RWPE2 (cell line): ENCODE results near the gene TP73.

Experiments
- ATAC-seq: fragments of 200-7000 bp; cut with Tn5 transposase; 3 replicates; pipeline ENCODE4 v1.9.1; 2021; ENCODE audit warnings: low read depth
- DNase-seq: peaks from one replicate; pipeline ENCODE4 v3.0.0-alpha.2; 2020; ENCODE audit warnings: low spot score
- H3K27ac ChIP-seq: fragments of 450-650 bp; 2 replicates; pipeline ENCODE4 v1.5.1; 2017; ENCODE audit warnings: mild to moderate bottlenecking; ENCODE audit not compliant: poor library complexity, severe bottlenecking
- H3K27me3 ChIP-seq: fragments of 250-450 bp; sonication (Bioruptor Pico); 2 replicates; pipeline ENCODE4 v1.5.1; 2021; ENCODE audit warnings: mild to moderate bottlenecking, moderate library complexity; ENCODE audit not compliant: insufficient read depth, poor library complexity, severe bottlenecking
- H3K36me3 ChIP-seq: fragments of 250-450 bp; sonication (Bioruptor Pico); 2 replicates; pipeline ENCODE4 v1.5.1; 2020; ENCODE audit warnings: low read depth, mild to moderate bottlenecking, moderate library complexity
- H3K4me1 ChIP-seq: fragments of 250-450 bp; sonication (Bioruptor Pico); 2 replicates; pipeline ENCODE4 v1.5.1; 2021; ENCODE audit warnings: mild to moderate bottlenecking, moderate library complexity; ENCODE audit not compliant: insufficient read depth, poor library complexity, severe bottlenecking
- H3K4me3 ChIP-seq: fragments of 250-450 bp; sonication (Bioruptor Pico); 2 replicates; pipeline ENCODE4 v1.5.1; 2021; ENCODE audit warnings: mild to moderate bottlenecking, moderate library complexity; ENCODE audit not compliant: severe bottlenecking
- H3K9me3 ChIP-seq: fragments of 250-450 bp; sonication (Bioruptor Pico); 2 replicates; pipeline ENCODE4 v1.5.1; 2021; ENCODE audit warnings: mild to moderate bottlenecking, moderate library complexity; ENCODE audit not compliant: severe bottlenecking
- TF ChIP-seq, protein P1 (sequence below): fragments of 450-650 bp; IDR thresholded peaks from one replicate; pipeline ENCODE4 v1.5.1; 2017; ENCODE audit warnings: mild to moderate bottlenecking, moderate library complexity; ENCODE audit not compliant: poor library complexity, severe bottlenecking

Gene TP73

DNA sequence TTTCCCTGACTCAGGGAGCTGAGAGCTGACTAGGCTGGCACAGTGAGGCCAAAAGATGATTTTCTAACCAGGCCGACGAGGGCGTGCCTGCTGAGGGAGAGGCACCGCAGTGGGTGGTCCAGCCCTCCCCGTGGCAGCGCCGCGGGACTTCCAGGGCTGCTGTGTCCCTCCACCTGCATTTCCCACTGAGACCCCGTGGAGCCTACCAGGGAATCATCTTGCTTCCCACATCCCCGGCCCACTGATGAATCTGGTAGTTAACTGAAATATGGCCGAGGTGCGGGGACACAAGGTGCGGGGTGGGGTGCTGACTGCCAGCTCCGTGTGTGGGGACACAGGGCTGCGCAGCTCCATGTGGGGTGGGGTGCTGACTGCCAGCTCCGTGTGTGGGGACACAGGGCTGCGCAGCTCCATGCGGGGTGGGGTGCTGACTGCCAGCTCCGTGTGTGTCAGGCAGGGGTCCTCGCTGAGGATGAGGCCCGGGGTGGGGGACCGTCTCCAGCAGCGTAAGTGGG is 12.9 kb upstream of the TP73 start:
- H3K36me3 ChIP-seq: peaks cover 35% of the 10 kb centered on the region
- no peak overlapping the region for H3K4me3 ChIP-seq
- no peak for ATAC-seq
- no peak overlapping the region for H3K27ac ChIP-seq
- H3K4me1 ChIP-seq: no peaks in the 10 kb centered on the region
- no peaks in the 10 kb centered on the region for H3K27me3 ChIP-seq
- TF ChIP-seq, protein P1, sequence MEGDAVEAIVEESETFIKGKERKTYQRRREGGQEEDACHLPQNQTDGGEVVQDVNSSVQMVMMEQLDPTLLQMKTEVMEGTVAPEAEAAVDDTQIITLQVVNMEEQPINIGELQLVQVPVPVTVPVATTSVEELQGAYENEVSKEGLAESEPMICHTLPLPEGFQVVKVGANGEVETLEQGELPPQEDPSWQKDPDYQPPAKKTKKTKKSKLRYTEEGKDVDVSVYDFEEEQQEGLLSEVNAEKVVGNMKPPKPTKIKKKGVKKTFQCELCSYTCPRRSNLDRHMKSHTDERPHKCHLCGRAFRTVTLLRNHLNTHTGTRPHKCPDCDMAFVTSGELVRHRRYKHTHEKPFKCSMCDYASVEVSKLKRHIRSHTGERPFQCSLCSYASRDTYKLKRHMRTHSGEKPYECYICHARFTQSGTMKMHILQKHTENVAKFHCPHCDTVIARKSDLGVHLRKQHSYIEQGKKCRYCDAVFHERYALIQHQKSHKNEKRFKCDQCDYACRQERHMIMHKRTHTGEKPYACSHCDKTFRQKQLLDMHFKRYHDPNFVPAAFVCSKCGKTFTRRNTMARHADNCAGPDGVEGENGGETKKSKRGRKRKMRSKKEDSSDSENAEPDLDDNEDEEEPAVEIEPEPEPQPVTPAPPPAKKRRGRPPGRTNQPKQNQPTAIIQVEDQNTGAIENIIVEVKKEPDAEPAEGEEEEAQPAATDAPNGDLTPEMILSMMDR: no peak
- no peaks in the 10 kb centered on the region for H3K9me3 ChIP-seq
- DNase-seq: peak; percentile 43

DNA sequence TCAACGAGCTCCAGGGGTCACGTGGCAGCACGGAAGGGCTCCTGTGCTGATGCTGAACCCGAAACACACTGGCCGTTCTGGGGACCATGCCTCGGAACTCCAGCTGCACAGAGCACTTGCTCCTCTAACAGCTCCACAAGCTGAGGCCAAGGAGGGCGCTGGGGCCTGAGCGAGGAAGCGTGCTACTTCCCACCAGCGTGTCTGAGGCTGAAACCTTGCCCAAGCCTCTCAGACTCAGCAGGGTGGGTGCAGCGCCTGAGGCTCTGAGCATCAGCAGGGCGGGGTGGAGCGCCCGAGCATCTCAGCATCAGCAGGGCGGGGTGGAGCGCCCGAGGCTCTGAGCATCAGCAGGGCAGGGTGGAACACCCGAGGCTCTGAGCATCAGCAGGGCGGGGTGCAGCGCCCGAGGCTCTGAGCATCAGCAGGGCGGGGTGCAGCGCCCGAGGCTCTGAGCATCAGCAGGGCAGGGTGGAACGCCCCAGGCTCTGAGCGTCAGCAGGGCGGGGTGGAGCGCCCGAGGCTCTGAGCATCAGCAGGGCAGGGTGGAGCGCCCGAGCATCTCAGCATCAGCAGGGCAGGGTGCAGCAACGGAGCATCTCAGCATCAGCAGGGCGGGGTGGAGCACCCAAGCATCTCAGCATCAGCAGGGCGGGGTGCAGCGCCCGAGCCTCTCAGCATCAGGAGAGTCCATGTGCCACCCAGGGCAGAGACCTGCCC is 12.0 kb upstream of the TP73 start:
- Histone ChIP-seq H3K9me3 (no peaks in the 10 kb centered on the region), H3K4me1 (no peaks in the 10 kb centered on the region), H3K4me3 (no peak overlapping the region), H3K27me3 (no peaks in the 10 kb centered on the region), H3K27ac (no peak overlapping the region), H3K36me3 (peaks cover 32% of the 10 kb centered on the region)
- ATAC-seq (no peak), DNase-seq (no peak)
- TF ChIP-seq, protein P1: no peak

DNA sequence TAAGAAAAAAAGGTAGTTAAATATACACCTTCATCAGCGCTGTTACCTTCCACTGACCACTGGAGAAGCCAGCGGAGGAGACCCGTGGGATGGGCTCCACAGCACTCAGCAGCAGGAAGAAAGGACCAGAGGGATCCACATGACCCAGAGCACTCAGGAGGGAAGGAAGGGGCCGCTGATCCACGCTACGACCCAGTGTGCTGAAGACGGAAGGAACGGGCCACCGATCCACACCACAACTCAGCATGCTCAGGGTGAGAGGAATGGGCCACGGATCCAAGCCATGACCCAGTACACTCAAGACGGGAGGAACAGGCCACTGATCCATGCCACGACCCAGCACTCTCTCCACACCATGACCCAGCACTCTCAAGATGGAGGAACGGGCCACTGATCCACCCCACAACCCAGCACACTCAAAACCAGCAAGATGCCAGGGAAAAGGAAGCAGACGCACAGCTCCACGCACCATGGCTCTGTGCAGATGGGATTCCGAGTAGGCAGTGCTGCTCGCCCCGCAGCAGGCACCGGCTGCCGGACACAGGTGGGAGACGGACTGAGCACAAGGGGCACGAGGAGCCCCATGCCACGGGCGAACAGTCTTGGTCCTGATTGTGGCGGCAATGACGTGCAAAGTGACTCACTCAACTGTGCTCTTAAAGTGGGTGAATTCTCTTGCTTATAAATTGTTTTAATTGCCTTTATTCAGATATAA is 11.1 kb upstream of the TP73 start:
- H3K27me3 ChIP-seq: no peaks in the 10 kb centered on the region
- TF ChIP-seq, protein P1: no peak
- no peak overlapping the region for H3K27ac ChIP-seq
- no peaks in the 10 kb centered on the region for H3K9me3 ChIP-seq
- H3K36me3 ChIP-seq: peaks cover 30% of the 10 kb centered on the region
- no peaks in the 10 kb centered on the region for H3K4me1 ChIP-seq
- H3K4me3 ChIP-seq: no peak overlapping the region
- DNase-seq (no peak), ATAC-seq (no peak)

DNA sequence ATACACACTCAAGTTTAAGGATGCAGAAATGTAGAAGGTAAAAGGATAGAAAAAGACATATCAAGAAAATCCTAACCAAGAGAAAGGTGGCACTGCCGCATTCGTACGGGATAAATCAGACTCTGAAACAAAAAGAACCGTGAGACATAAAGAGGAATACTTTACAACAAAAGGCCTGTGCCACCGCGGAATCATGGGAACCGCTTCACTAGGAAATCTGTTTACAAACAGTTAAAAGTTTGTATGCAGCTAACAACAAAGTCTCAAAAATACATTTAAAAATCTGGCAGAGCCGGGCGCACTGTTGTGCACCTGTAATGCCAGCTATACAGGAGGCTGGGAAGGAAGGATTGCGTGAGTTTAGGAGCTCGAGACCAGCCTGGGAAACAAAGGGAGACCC is 10.5 kb upstream of the TP73 start:
- H3K4me3 ChIP-seq: no peak overlapping the region
- DNase-seq (no peak), ATAC-seq (no peak)
- no peak overlapping the region for H3K27ac ChIP-seq
- H3K4me1 ChIP-seq: no peaks in the 10 kb centered on the region
- peaks cover 33% of the 10 kb centered on the region for H3K36me3 ChIP-seq
- no peaks in the 10 kb centered on the region for H3K27me3 ChIP-seq
- H3K9me3 ChIP-seq: no peaks in the 10 kb centered on the region
- TF ChIP-seq, protein P1: no peak
